ENCODE results near the gene PRODH. TPM values are rescaled to one million over a fixed set of nuclear protein-coding genes. Genes with fewer than 3 reads are reported as not detected.
"Not testable (repeated sequence)": the region's sequence is repeated elsewhere in the genome, so short reads cannot be mapped to it uniquely, and the experiment has no call there.

Gene PRODH
- total RNA-seq, 4 donors from 2014 or later: 3.5 to 14.2 (median 9.3) TPM

- H3K4me1 ChIP-seq: peaks cover 0 to 9% (median 7%) of the 10 kb centered on the region in 4 donors
- H3K4me3 ChIP-seq: peak overlapping the region in 3 of 4 donors; percentile 24 to 75 (median 33)
- in situ Hi-C loops (cut with MboI; ENCODE audit: low pct_ligation_motif_present in 1 of 4, low pct_unique_long_range_greater_than_20kb in 1 of 4, low sequenced_read_pairs in 3 of 4) (no loop called here), intact Hi-C loops (cut with DNase I; ENCODE audit: low total_unique reads) (no loop called here)
- no peak overlapping the region for H3K27ac ChIP-seq
- 0% methylated on average over 12 of the region's 28 CpGs; no CpG with 5 or more reads in 1 of the 2 donors for WGBS, 2 donors (ENCODE audit: low coverage in 1 of 2)
- no peaks in the 10 kb centered on the region for H3K9me3 ChIP-seq
- DNase-seq: no peak
- H3K36me3 ChIP-seq: no peaks in the 10 kb centered on the region
- H3K27me3 ChIP-seq: peaks cover 37% of the 10 kb centered on the region
- TF ChIP-seq POLR2AphosphoS5 (IDR thresholded peaks at IDR 0.05) (no peak), POLR2A (IDR thresholded peaks at IDR 0.05) (no peak), EP300 (IDR thresholded peaks at IDR 0.05; ENCODE audit: low read depth) (no peak)
- TF ChIP-seq, protein P1, sequence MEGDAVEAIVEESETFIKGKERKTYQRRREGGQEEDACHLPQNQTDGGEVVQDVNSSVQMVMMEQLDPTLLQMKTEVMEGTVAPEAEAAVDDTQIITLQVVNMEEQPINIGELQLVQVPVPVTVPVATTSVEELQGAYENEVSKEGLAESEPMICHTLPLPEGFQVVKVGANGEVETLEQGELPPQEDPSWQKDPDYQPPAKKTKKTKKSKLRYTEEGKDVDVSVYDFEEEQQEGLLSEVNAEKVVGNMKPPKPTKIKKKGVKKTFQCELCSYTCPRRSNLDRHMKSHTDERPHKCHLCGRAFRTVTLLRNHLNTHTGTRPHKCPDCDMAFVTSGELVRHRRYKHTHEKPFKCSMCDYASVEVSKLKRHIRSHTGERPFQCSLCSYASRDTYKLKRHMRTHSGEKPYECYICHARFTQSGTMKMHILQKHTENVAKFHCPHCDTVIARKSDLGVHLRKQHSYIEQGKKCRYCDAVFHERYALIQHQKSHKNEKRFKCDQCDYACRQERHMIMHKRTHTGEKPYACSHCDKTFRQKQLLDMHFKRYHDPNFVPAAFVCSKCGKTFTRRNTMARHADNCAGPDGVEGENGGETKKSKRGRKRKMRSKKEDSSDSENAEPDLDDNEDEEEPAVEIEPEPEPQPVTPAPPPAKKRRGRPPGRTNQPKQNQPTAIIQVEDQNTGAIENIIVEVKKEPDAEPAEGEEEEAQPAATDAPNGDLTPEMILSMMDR (IDR thresholded peaks at IDR 0.05): no peak
Observed at GRCh38 chr22:18970948-18971315, 34.8 kb upstream of the PRODH start.

DNA sequence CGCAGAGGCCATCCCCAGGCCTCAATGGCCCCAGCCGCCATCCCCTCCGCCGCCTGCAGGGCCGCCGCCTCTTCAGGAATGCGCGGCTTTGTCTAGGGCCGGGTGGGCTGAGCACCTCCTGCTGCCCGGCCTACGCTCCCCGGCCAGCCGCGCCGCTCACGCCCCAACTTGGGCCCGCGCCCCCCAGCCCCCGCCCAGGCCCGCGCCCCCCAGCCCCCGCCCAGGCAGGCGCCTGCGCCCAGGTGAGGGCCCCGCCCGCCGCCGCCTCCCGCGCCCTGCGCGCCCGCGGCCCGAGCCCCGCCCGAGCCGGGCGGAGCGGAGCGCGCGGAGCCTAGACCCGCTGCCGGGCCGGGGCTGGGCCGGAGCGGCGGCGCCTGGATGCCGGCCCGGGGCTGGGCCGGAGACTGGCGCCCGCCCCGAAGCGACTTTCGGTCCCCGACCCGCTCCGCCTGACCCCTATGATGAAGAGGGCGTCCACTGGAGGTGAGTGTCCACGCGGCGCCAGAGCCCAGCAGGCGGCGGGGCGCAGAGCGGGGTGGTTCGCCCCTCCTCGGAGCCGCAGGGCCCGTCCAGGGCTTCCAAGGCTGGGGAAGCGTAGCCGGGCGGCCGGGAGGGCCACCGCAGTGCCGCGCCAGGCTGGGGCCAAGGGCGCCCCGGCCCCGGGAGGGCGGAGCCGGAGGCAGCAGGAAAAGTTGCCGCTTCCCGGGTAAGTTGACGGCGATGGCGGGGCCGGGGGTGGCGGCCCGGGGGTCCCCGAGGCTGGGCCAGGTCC lies 34.3 kb upstream of the PRODH start:
- Histone ChIP-seq H3K4me3 (peak overlapping the region; percentile 14 to 75 (median 28)), H3K9me3 (no peaks in the 10 kb centered on the region), H3K4me1 (peaks cover 0 to 9% (median 7%) of the 10 kb centered on the region in 4 donors), H3K27ac (no peak overlapping the region), H3K27me3 (peaks cover 37% of the 10 kb centered on the region), H3K36me3 (no peaks in the 10 kb centered on the region)
- intact Hi-C loops (cut with DNase I; ENCODE audit: low total_unique reads): no loop called here
- WGBS, 2 donors (ENCODE audit: low coverage in 1 of 2): 2% methylated on average over 35 of the region's 94 CpGs; no CpG with 5 or more reads in 1 of the 2 donors
- DNase-seq: no peak
- no peak for TF ChIP-seq POLR2A (IDR thresholded peaks at IDR 0.05)
- TF ChIP-seq, protein P1 (IDR thresholded peaks at IDR 0.05): peak in 1 of 5 experiments; percentile 12
- in situ Hi-C loops (cut with MboI; ENCODE audit: low pct_ligation_motif_present in 1 of 4, low pct_unique_long_range_greater_than_20kb in 1 of 4, low sequenced_read_pairs in 3 of 4): no loop called here

DNA sequence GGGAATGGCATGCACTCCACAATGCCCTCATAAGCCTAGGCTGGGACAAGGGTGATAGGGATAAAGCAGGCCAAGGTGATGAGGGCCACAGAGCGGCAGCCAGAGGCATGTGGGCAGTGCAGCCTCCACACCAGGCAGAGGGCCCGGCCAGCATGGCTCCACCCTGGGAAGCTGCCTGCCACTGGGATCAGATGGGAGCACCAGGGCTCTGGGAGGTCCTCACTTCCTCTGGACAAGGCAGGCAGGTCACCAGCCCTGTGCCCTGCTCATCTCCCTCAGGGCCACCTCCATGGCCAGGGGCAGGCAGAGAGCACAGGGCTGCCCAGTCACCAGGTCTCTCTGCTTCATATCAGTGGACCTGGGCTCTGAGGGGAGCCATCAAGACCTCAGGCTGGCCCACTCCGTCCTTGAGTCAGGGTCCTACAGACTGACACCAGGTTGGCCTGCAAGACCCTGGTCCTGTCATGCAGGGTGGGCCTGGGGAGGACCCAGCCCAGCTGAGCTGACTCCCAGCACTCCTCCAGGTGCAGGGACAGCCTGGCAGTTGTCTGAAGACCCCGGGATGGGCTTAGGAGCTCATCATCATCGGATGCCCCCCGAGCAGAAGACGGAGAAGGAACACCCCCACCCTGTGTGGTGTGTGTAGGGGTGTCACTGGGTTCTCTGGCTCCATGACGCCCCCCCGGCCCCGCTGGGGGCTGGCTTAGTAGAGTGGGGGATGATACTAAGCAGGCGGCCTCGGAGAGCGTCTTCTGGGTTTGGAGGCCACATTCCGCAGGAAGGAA lies 33.3 kb upstream of the PRODH start:
- H3K4me1 ChIP-seq; H3K36me3 ChIP-seq; DNase-seq; H3K4me3 ChIP-seq; H3K9me3 ChIP-seq; H3K27ac ChIP-seq; intact Hi-C loops (cut with DNase I; ENCODE audit: low total_unique reads); in situ Hi-C loops (cut with MboI; ENCODE audit: low pct_ligation_motif_present in 1 of 4, low pct_unique_long_range_greater_than_20kb in 1 of 4, low sequenced_read_pairs in 3 of 4): not testable (repeated sequence)
- 70% methylated on average over 10 of the region's 14 CpGs; no CpG with 5 or more reads in 1 of the 2 donors for WGBS, 2 donors (ENCODE audit: low coverage in 1 of 2)
- H3K27me3 ChIP-seq: peaks cover 37% of the 10 kb centered on the region

GRCh38 chr22:18968011-18968749 lies 32.1 kb upstream of the PRODH start:
- Histone ChIP-seq H3K27ac (no peak overlapping the region), H3K4me1 (peaks cover 0 to 9% (median 7%) of the 10 kb centered on the region in 4 donors), H3K36me3 (no peaks in the 10 kb centered on the region), H3K9me3 (no peaks in the 10 kb centered on the region), H3K4me3 (no peak overlapping the region), H3K27me3 (peaks cover 37% of the 10 kb centered on the region)
- no peak for DNase-seq
- 48% methylated on average over 6 of the region's 20 CpGs; no CpG with 5 or more reads in 1 of the 2 donors for WGBS, 2 donors (ENCODE audit: low coverage in 1 of 2)
- in situ Hi-C loops (cut with MboI; ENCODE audit: low pct_ligation_motif_present in 1 of 4, low pct_unique_long_range_greater_than_20kb in 1 of 4, low sequenced_read_pairs in 3 of 4) (no loop called here), intact Hi-C loops (cut with DNase I; ENCODE audit: low total_unique reads) (no loop called here)
- TF ChIP-seq, protein P1 (IDR thresholded peaks at IDR 0.05): no peak
- TF ChIP-seq POLR2A (IDR thresholded peaks at IDR 0.05) (no peak), EP300 (IDR thresholded peaks at IDR 0.05; ENCODE audit: low read depth) (no peak), POLR2AphosphoS5 (IDR thresholded peaks at IDR 0.05) (no peak)

DNA sequence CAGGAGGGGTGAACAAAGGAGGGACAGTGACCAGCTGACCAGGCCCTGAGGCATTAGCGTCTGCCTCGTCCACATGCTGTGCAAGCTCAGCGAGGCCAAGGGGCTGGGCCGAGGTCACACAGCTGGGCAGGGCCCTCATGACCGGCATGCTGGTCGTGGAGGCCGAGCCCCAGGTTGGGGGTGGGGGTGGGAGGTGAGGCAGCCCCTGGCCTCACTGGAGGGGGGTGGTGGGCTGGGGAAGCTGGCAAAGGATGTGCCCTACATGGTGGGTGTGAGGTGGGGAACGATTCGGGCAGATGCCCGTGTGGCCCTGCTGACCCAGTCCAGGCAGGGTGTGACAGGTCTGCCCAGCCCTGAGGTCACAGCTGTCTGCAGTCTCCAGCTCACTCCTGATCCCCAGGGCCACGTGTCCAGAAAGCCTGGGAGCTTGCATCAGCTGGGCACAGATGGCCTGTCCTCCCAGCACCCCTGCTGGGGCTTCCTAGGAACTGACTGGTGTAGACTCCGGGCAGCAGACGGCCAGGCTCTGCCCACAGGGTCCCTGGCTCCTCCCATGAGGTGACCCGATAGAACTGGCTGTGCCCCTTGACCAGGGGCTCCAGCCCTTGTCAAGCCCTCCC lies 31.4 kb upstream of the PRODH start:
- H3K9me3 ChIP-seq; H3K4me1 ChIP-seq; DNase-seq; H3K27ac ChIP-seq; in situ Hi-C loops (cut with MboI; ENCODE audit: low pct_ligation_motif_present in 1 of 4, low pct_unique_long_range_greater_than_20kb in 1 of 4, low sequenced_read_pairs in 3 of 4); H3K36me3 ChIP-seq; intact Hi-C loops (cut with DNase I; ENCODE audit: low total_unique reads); H3K4me3 ChIP-seq: not testable (repeated sequence)
- H3K27me3 ChIP-seq: peaks cover 37% of the 10 kb centered on the region
- 55% methylated on average over 13 of the region's 14 CpGs; no CpG with 5 or more reads in 1 of the 2 donors for WGBS, 2 donors (ENCODE audit: low coverage in 1 of 2)

Data from transverse colon (tissue), 4 donors.